Duodenal mucosa (tissue), 2 donors: ENCODE measurements around the gene KCNQ1.
A peak's percentile ranks its signal among the peaks of the same experiment; 100 is the strongest.
"Not testable (repeated sequence)": the region's sequence is repeated elsewhere in the genome, so short reads cannot be mapped to it uniquely, and the experiment has no call there.

Source experiments
- H3K27ac ChIP-seq: one replicate; pipeline ENCODE4 v1.7.0; 2013; ENCODE audit warnings: low read depth, low read length
- H3K27me3 ChIP-seq, 2 donors: one replicate each; pipeline ENCODE4 v1.7.0; 2013; ENCODE audit warnings: low read length in 2 of 2, control low read depth in 1 of 2; ENCODE audit not compliant: insufficient read depth in 2 of 2, control insufficient read depth in 1 of 2
- H3K36me3 ChIP-seq, 2 donors: one replicate each; pipeline ENCODE4 v1.7.0; 2013; ENCODE audit warnings: low read length in 2 of 2, control low read depth in 1 of 2; ENCODE audit not compliant: insufficient read depth in 2 of 2, control insufficient read depth in 1 of 2
- H3K4me1 ChIP-seq, 2 donors: one replicate each; pipeline ENCODE4 v1.7.0; 2013; ENCODE audit warnings: low read length in 2 of 2, control low read depth in 1 of 2; ENCODE audit not compliant: insufficient read depth in 2 of 2, control insufficient read depth in 1 of 2
- H3K4me3 ChIP-seq, 2 donors: one replicate each; pipeline ENCODE4 v1.7.0; 2013; ENCODE audit warnings: low read length in 2 of 2, low read depth in 1 of 2
- H3K9ac ChIP-seq, 2 donors: one replicate each; pipeline ENCODE4 v1.7.0; 2013; ENCODE audit warnings: low read length in 2 of 2, low read depth in 1 of 2
- H3K9me3 ChIP-seq, 2 donors: one replicate each; pipeline ENCODE4 v1.7.0; 2013; ENCODE audit warnings: low read length in 2 of 2, control low read depth in 1 of 2; ENCODE audit not compliant: control insufficient read depth in 1 of 2

Gene KCNQ1

DNA sequence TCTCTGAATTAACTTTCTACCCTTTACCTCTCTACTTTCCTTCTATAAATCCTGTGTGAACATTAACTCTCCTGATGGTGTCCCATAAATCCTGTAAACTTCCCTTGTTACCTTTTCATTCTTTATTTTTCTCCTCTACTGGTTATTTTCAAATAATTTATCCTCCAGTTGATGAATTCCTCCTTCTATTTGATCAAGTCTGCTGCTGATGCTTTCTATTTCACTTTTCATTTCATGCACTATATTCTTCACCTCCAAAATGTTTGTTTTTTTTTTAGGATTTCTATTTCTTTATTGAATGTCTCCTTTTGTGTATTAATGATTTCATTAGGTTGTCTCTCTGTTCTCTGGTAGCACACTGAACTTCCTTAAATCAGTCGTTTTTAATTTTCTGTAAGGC lies 186.4 kb downstream of the KCNQ1 start:
- no peak overlapping the region for H3K27ac ChIP-seq
- no peaks in the 10 kb centered on the region for H3K4me1 ChIP-seq
- H3K9me3 ChIP-seq = peaks cover 22 to 26% of the 10 kb centered on the region in 2 donors
- peaks cover 5 to 13% of the 10 kb centered on the region in 2 donors for H3K36me3 ChIP-seq
- H3K9ac ChIP-seq = no peak overlapping the region
- no peak overlapping the region for H3K4me3 ChIP-seq
- H3K27me3 ChIP-seq = no peaks in the 10 kb centered on the region

DNA sequence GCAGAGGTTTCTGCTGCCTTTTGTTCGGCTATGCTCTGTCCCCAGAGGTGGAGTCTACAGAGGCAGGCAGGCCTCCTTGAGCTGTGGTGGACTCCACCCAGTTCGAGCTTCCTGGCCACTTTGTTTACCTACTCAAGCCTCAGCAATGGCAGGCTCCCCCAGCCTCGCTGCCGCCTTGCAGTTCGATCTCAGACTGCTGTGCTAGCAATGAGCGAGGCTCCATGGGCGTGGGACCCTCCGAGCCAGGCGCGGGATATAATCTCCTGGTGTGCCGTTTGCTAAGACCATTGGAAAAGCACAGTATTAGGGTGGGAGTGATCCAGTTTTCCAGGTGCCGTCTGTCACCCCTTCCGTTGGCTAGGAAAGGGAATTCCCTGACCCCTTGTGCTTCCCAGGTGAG lies 195.0 kb downstream of the KCNQ1 start:
- peaks cover 15 to 29% of the 10 kb centered on the region in 2 donors for H3K9me3 ChIP-seq

GRCh38 chr11:2641623-2642022 lies 196.8 kb downstream of the KCNQ1 start:
- Histone ChIP-seq H3K4me3 (no peak overlapping the region), H3K36me3 (peaks cover 4 to 6% of the 10 kb centered on the region in 2 donors), H3K9me3 (peaks cover 26 to 33% of the 10 kb centered on the region in 2 donors), H3K27me3 (no peaks in the 10 kb centered on the region), H3K27ac (no peak overlapping the region), H3K4me1 (no peaks in the 10 kb centered on the region), H3K9ac (no peak overlapping the region)

More for the DNA sequence above, 195.0 kb downstream of the KCNQ1 start:
- not testable (repeated sequence) for H3K36me3 ChIP-seq, H3K9ac ChIP-seq, H3K27me3 ChIP-seq, H3K4me1 ChIP-seq, H3K27ac ChIP-seq, H3K4me3 ChIP-seq

DNA sequence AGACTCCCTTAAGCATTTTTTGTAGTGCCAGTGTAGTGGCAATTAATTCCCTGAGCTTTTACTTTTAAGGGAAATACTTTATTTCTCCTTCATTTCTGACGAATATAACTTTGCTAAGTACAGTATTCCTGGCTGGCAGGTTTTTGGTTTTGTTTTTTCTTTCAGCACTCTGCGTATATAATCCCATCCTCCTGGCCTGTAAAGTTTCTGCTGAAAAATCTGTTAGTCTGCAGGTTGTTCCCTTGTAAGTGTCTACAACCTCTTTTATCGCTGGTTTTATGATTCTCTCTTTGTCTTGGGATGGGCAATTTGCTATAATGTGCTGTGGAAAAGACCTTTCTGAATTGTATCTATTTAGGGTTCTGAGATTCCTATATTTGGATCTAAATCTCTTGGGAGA lies 198.9 kb downstream of the KCNQ1 start:
- H3K9me3 ChIP-seq = peaks cover 30 to 43% of the 10 kb centered on the region in 2 donors
- no peak overlapping the region for H3K4me3 ChIP-seq

GRCh38 chr11:2644844-2645778 lies 200.3 kb downstream of the KCNQ1 start:
- Histone ChIP-seq H3K27ac (no peak overlapping the region), H3K9me3 (peaks cover 36 to 56% of the 10 kb centered on the region in 2 donors), H3K4me1 (no peaks in the 10 kb centered on the region), H3K27me3 (no peaks in the 10 kb centered on the region), H3K36me3 (peaks cover 4 to 6% of the 10 kb centered on the region in 2 donors), H3K4me3 (peak overlapping the region in 1 of 2 donors; percentile 17), H3K9ac (no peak overlapping the region)

More for the DNA sequence above, 198.9 kb downstream of the KCNQ1 start:
- no peaks in the 10 kb centered on the region for H3K27me3 ChIP-seq
- H3K36me3 ChIP-seq = peaks cover 4 to 6% of the 10 kb centered on the region in 2 donors
- H3K4me1 ChIP-seq = no peaks in the 10 kb centered on the region
- H3K27ac ChIP-seq = no peak overlapping the region
- no peak overlapping the region for H3K9ac ChIP-seq

DNA sequence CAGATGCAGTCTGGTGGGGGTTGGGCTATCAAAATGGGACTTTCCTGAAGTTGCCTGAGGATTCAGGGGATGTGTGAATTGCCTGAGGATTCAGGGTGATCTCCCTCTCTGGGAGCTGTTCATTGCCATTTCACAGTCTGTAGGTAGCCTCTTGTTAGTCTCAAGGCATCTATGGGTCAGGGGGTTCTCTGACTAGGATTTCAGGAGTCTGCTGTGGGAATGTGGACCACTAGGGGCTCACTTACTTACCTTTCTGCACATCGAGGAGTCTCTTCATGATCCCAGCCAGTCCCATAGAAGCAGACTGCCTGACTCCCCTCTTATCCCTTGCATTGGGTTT lies 200.9 kb downstream of the KCNQ1 start:
- no peak overlapping the region for H3K4me3 ChIP-seq
- H3K27me3 ChIP-seq = no peaks in the 10 kb centered on the region
- H3K9me3 ChIP-seq = peaks cover 40 to 61% of the 10 kb centered on the region in 2 donors
- H3K36me3 ChIP-seq = peaks cover 4 to 6% of the 10 kb centered on the region in 2 donors
- no peaks in the 10 kb centered on the region for H3K4me1 ChIP-seq
- no peak overlapping the region for H3K27ac ChIP-seq
- no peak overlapping the region for H3K9ac ChIP-seq

- peaks cover 42 to 56% of the 10 kb centered on the region in 2 donors for H3K9me3 ChIP-seq
- H3K9ac ChIP-seq = no peak overlapping the region
These were observed 202.4 kb downstream of the KCNQ1 start for GRCh38 chr11:2647167-2647566.

GRCh38 chr11:2647953-2648352 lies 203.1 kb downstream of the KCNQ1 start:
- peaks cover 42 to 52% of the 10 kb centered on the region in 2 donors for H3K9me3 ChIP-seq
- no peak overlapping the region for H3K9ac ChIP-seq

More at GRCh38 chr11:2647167-2647566, 202.4 kb downstream of the KCNQ1 start:
- no peaks in the 10 kb centered on the region for H3K27me3 ChIP-seq
- H3K36me3 ChIP-seq = peaks cover 4 to 6% of the 10 kb centered on the region in 2 donors
- no peak overlapping the region for H3K27ac ChIP-seq
- no peak overlapping the region for H3K4me3 ChIP-seq
- H3K4me1 ChIP-seq = no peaks in the 10 kb centered on the region

DNA sequence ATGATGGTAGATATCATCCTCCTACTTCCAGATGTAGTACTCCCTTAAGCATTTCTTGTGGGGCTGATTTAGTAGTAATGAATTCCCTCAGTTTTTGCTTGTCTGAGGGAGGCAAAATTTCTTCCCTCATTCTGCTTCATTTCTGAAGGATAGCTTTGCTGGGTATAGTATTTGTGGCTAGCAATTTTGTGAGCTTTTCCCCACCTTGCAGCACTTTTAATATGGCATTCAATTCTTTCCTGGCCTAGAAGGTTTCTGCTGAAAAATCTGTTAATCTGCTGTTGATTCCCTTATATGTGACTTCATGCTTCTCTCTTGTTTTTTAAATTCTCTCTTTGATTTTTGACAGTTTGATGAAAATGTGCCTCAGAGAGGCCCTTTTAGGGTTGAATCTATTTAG lies 204.6 kb downstream of the KCNQ1 start:
- Histone ChIP-seq H3K27ac (no peak overlapping the region), H3K9me3 (peaks cover 36 to 40% of the 10 kb centered on the region in 2 donors), H3K4me3 (no peak overlapping the region), H3K9ac (no peak overlapping the region), H3K27me3 (no peaks in the 10 kb centered on the region), H3K36me3 (peaks cover 4 to 13% of the 10 kb centered on the region in 2 donors), H3K4me1 (no peaks in the 10 kb centered on the region)

More at GRCh38 chr11:2647953-2648352, 203.1 kb downstream of the KCNQ1 start:
- Histone ChIP-seq H3K27ac (no peak overlapping the region), H3K4me1 (no peaks in the 10 kb centered on the region), H3K36me3 (peaks cover 4 to 7% of the 10 kb centered on the region in 2 donors), H3K4me3 (no peak overlapping the region), H3K27me3 (no peaks in the 10 kb centered on the region)

- no peaks in the 10 kb centered on the region for H3K27me3 ChIP-seq
- H3K9me3 ChIP-seq = peaks cover 32 to 35% of the 10 kb centered on the region in 2 donors
- H3K27ac ChIP-seq = no peak overlapping the region
- no peak overlapping the region for H3K9ac ChIP-seq
- H3K36me3 ChIP-seq = peaks cover 0 to 9% of the 10 kb centered on the region in 2 donors
- H3K4me1 ChIP-seq = no peaks in the 10 kb centered on the region
- no peak overlapping the region for H3K4me3 ChIP-seq
These were observed 205.0 kb downstream of the KCNQ1 start for GRCh38 chr11:2649848-2650247.
